GM19468 (cell line): ENCODE data around the gene PRKAG2.

Experiments used
- ATAC-seq: cut with Tn5 transposase; IDR thresholded peaks from one replicate; pipeline ENCODE4 v1.9.1; 2021; ENCODE audit warnings: mild to moderate bottlenecking, moderate library complexity, moderate number of reproducible peaks; ENCODE audit not compliant: unreplicated experiment; ENCODE audit errors: extremely low read depth

Gene PRKAG2

GRCh38 chr7:151742713-151743480 is 134.0 kb downstream of the PRKAG2 start:
- no peak for ATAC-seq

GRCh38 chr7:151741585-151741984 is 135.3 kb downstream of the PRKAG2 start:
- ATAC-seq, result no peak

- ATAC-seq, result no peak
Observed at GRCh38 chr7:151740081-151740851, 136.6 kb downstream of the PRKAG2 start.

- ATAC-seq, result no peak
Observed at GRCh38 chr7:151738925-151739324, 138.0 kb downstream of the PRKAG2 start.

GRCh38 chr7:151736403-151736909 is 140.5 kb downstream of the PRKAG2 start:
- ATAC-seq, result no peak

GRCh38 chr7:151735851-151736402 is 141.0 kb downstream of the PRKAG2 start:
- ATAC-seq, result no peak

- no peak for ATAC-seq
Observed at GRCh38 chr7:151735186-151735850, 141.6 kb downstream of the PRKAG2 start.

- no peak for ATAC-seq
Observed at GRCh38 chr7:151732834-151733592, 143.9 kb downstream of the PRKAG2 start.

- no peak for ATAC-seq
Observed at GRCh38 chr7:151732292-151732691, 144.6 kb downstream of the PRKAG2 start.

GRCh38 chr7:151731022-151731441 is 145.9 kb downstream of the PRKAG2 start:
- ATAC-seq, result no peak

- ATAC-seq, result no peak
Observed at GRCh38 chr7:151730591-151730990, 146.3 kb downstream of the PRKAG2 start.

- ATAC-seq, result no peak
Observed at GRCh38 chr7:151729521-151729921, 147.4 kb downstream of the PRKAG2 start.

- no peak for ATAC-seq
Observed at GRCh38 chr7:151728746-151729145, 148.2 kb downstream of the PRKAG2 start.

GRCh38 chr7:151728286-151728660 is 148.6 kb downstream of the PRKAG2 start:
- ATAC-seq, result no peak

- ATAC-seq, result no peak
Observed at GRCh38 chr7:151727579-151728285, 149.2 kb downstream of the PRKAG2 start.

- no peak for ATAC-seq
Observed at GRCh38 chr7:151726652-151727578, 150.0 kb downstream of the PRKAG2 start.

- ATAC-seq, result no peak
Observed at GRCh38 chr7:151725844-151726651, 150.9 kb downstream of the PRKAG2 start.
